Measurements from ENCODE around the gene MARCHF2.

Gene MARCHF2

GRCh38 chr19:8444677-8445487 lies 31.8 kb downstream of the MARCHF2 start, which contains the start of gene HNRNPM (continued):
- no peak for TF ChIP-seq ZNF211 (tag by site-specific recombination; IDR thresholded peaks at IDR 0.05; ENCODE audit: low read depth)
- TF ChIP-seq OSR2 (tag by site-specific recombination; IDR thresholded peaks at IDR 0.05), result 0 out of 2 replicates have a peak, but pooled peaks have one; percentile 5
- no peak for TF ChIP-seq ZNF132 (tag by site-specific recombination; IDR thresholded peaks at IDR 0.05; ENCODE audit: borderline replicate concordance)
- no peak for TF ChIP-seq ZBTB49 (tag by site-specific recombination; IDR thresholded peaks at IDR 0.05; ENCODE audit: low read depth)
- no peak for TF ChIP-seq ZNF366 (tag by site-specific recombination; conservative IDR thresholded peaks at IDR 0.05)
- TF ChIP-seq ZBTB17 (tag by site-specific recombination; IDR thresholded peaks at IDR 0.05), result peak; percentile 75; the same call in 1 of the 2 replicates
- no peak for TF ChIP-seq ZNF548 (tag by site-specific recombination; IDR thresholded peaks at IDR 0.05)
- TF ChIP-seq ZNF391 (tag by site-specific recombination; IDR thresholded peaks at IDR 0.05; ENCODE audit: borderline replicate concordance, low read depth), result peak; percentile 67; the same call in 1 of the 2 replicates
- TF ChIP-seq TCF7L2 (IDR thresholded peaks at IDR 0.05; ENCODE audit: borderline replicate concordance, low read depth, low read length), result no peak
- TF ChIP-seq ATF2 (tag by site-specific recombination; IDR thresholded peaks at IDR 0.05; ENCODE audit: low read depth), result no peak
- no peak; the same call in 1 of the 2 replicates for TF ChIP-seq KLF8 (tag by site-specific recombination; IDR thresholded peaks at IDR 0.05)
- TF ChIP-seq ZBTB48 (tag by site-specific recombination; IDR thresholded peaks at IDR 0.05), result no peak
- TF ChIP-seq ZSCAN30 (tag by site-specific recombination; IDR thresholded peaks at IDR 0.05), result peak; percentile 55; the same call in 1 of the 2 replicates
- TF ChIP-seq ZNF514 (tag by site-specific recombination; IDR thresholded peaks at IDR 0.05), result no peak
- no peak for TF ChIP-seq ZNF37A (tag by site-specific recombination; IDR thresholded peaks at IDR 0.05)
- TF ChIP-seq ZFHX2 (tag by site-specific recombination; conservative IDR thresholded peaks at IDR 0.05), result no peak; the same call in 1 of the 2 replicates
- TF ChIP-seq ZNF184 (tag by site-specific recombination; IDR thresholded peaks at IDR 0.05), result no peak
- no peak for TF ChIP-seq ZNF148 (tag by site-specific recombination; IDR thresholded peaks at IDR 0.05; ENCODE audit: borderline replicate concordance)
- no peak for TF ChIP-seq ZNF544 (tag by site-specific recombination; IDR thresholded peaks at IDR 0.05)
- TF ChIP-seq ZNF660 (tag by site-specific recombination; IDR thresholded peaks at IDR 0.05), result no peak; the same call in 1 of the 2 replicates
- TF ChIP-seq ZNF138 (tag by site-specific recombination; IDR thresholded peaks at IDR 0.05; ENCODE audit: borderline replicate concordance), result 0 out of 2 replicates have a peak, but pooled peaks have one; percentile 20
- TF ChIP-seq ZNF169 (tag by site-specific recombination; IDR thresholded peaks at IDR 0.05), result no peak
- TF ChIP-seq ZNF350 (tag by site-specific recombination; IDR thresholded peaks at IDR 0.05), result no peak
- TF ChIP-seq KLF9 (tag by site-specific recombination; IDR thresholded peaks at IDR 0.05; ENCODE audit: low read depth), result peak; percentile 94
- no peak for TF ChIP-seq ZNF16 (tag by site-specific recombination; IDR thresholded peaks at IDR 0.05; ENCODE audit: low read depth)
- no peak for TF ChIP-seq ZFP3 (tag by site-specific recombination; IDR thresholded peaks at IDR 0.05; ENCODE audit: low read depth)
- no peak for TF ChIP-seq ZNF558 (tag by site-specific recombination; IDR thresholded peaks at IDR 0.05)
- no peak for TF ChIP-seq ZNF274 (IDR thresholded peaks at IDR 0.05; ENCODE audit: low read length)
- no peak for TF ChIP-seq ZNF274 (tag by site-specific recombination; IDR thresholded peaks at IDR 0.05; ENCODE audit: borderline replicate concordance)
- TF ChIP-seq ZIC2 (tag by site-specific recombination; IDR thresholded peaks at IDR 0.05), result no peak
- TF ChIP-seq PRDM10 (tag by site-specific recombination; IDR thresholded peaks at IDR 0.05), result no peak
